GM12878 (cell line): ENCODE measurements around the gene PITPNM2. TPM values are rescaled to one million over a fixed set of nuclear protein-coding genes. Genes with fewer than 3 reads are reported as not detected.

Experiments used
- ATAC-seq: fragments of 200-7000 bp; cut with Tn5 transposase; 3 replicates; pipeline ENCODE4 v1.9.1; 2020; ENCODE audit warnings: mild to moderate bottlenecking, moderate library complexity
- BruUV-seq: library from RNA; stranded (reverse); fragments of 400-500 nt; replicated peaks from 2 replicates; lab custom pipeline; 2021; lab: Mats Ljungman, UMichigan
- CTCF ChIA-PET: fragments of 300-600 bp; sonication (Branson Sonifier 250); formaldehyde crosslinking; extraction: SDS; loops from one replicate; lab custom pipeline; 2021; ENCODE audit warnings: inconsistent platforms; lab: Yijun Ruan, JAX
- POLR2A ChIA-PET: fragments of 350-600 bp; formaldehyde crosslinking; extraction: SDS; loops from one replicate; lab custom pipeline; 2021; ENCODE audit warnings: inconsistent platforms; lab: Charles Lee
- RAD21 ChIA-PET: fragments of 300-600 bp; sonication (Branson Sonifier 250); formaldehyde crosslinking; loops from one replicate; lab custom pipeline; 2023; ENCODE audit warnings: antibody characterized with exemption; ENCODE audit not compliant: unreplicated experiment; lab: Charles Lee
- SMC1A ChIA-PET: fragments of 300-600 bp; sonication (Branson Sonifier 250); formaldehyde crosslinking; loops from one replicate; lab custom pipeline; 2023; ENCODE audit not compliant: unreplicated experiment, uncharacterized antibody; lab: Charles Lee
- DNase-seq: peaks from one replicate; pipeline ENCODE4 v3.0.0-alpha.2; 2011; ENCODE audit warnings: low read depth, low spot score
- FAIRE-seq: peaks from 3 replicates; lab custom pipeline; 2011; peaks lifted over from hg19 to GRCh38; lab: Jason Lieb, UNC
- H2AFZ ChIP-seq: 2 replicates; pipeline ENCODE4 v1.6.0; 2011; ENCODE audit warnings: low read depth, low read length, control low read depth; ENCODE audit not compliant: control insufficient read depth
- H3K27ac ChIP-seq: 2 replicates; pipeline ENCODE4 v1.5.1; 2011; ENCODE audit warnings: control low read depth; ENCODE audit not compliant: control insufficient read depth, insufficient read depth
- H3K27me3 ChIP-seq, 2 experiments: replicated peaks in 1 of 2; 2 replicates each; pipeline versions ENCODE4 v1.6.0 to v1.6.1; 2011; ENCODE audit warnings: low read length in 1 of 2; ENCODE audit not compliant: control insufficient read depth in 2 of 2, insufficient read depth in 2 of 2
- H3K36me3 ChIP-seq, 2 experiments: 2 replicates each; pipeline ENCODE4 v1.5.1; 2011; ENCODE audit warnings: low read length in 1 of 2; ENCODE audit not compliant: control insufficient read depth in 2 of 2, insufficient read depth in 2 of 2
- H3K4me1 ChIP-seq: 2 replicates; pipeline ENCODE4 v1.6.1; 2011; ENCODE audit warnings: mild to moderate bottlenecking, low read length, moderate library complexity, mixed read lengths; ENCODE audit not compliant: control insufficient read depth, insufficient read depth
- H3K4me2 ChIP-seq: 2 replicates; pipeline ENCODE4 v1.6.0; 2011; ENCODE audit warnings: control low read depth; ENCODE audit not compliant: control insufficient read depth, insufficient read depth
- H3K4me3 ChIP-seq: fragments of 200-600 bp; sonication (generic); 2 replicates; pipeline ENCODE4 v1.5.1; 2016
- H3K79me2 ChIP-seq: 2 replicates; pipeline ENCODE4 v1.6.0; 2011; ENCODE audit warnings: low read length; ENCODE audit not compliant: control insufficient read depth, insufficient read depth
- H3K9ac ChIP-seq: 2 replicates; pipeline ENCODE4 v1.8.0; 2011; ENCODE audit warnings: low read length, control low read depth, mixed read lengths; ENCODE audit not compliant: control insufficient read depth, insufficient read depth
- H3K9me3 ChIP-seq: replicated peaks from 3 replicates; pipeline ENCODE4 v1.5.1; 2011; ENCODE audit warnings: mild to moderate bottlenecking, low read length; ENCODE audit not compliant: control insufficient read depth, insufficient read depth
- H4K20me1 ChIP-seq: 2 replicates; pipeline ENCODE4 v1.6.0; 2011; ENCODE audit not compliant: control insufficient read depth, insufficient read depth
- ASH2L ChIP-seq: fragments of 300-600, 200-600 bp; sonication (generic); IDR thresholded peaks from 2 replicates; pipeline ENCODE4 v1.6.1; 2017; ENCODE audit warnings: low read depth, mild to moderate bottlenecking, borderline replicate concordance
- BHLHE40 ChIP-seq, 2 experiments: fragments of 450-650 bp in 1 of 2; IDR thresholded peaks; 2 replicates each; pipeline ENCODE4 v1.6.1; 2011 to 2017; ENCODE audit warnings: low read depth in 2 of 2, borderline replicate concordance in 1 of 2, improper control_type of control experiment in 1 of 2, low read length in 1 of 2, mild to moderate bottlenecking in 1 of 2
- CTCF ChIP-seq, 3 experiments: IDR thresholded peaks in 2 of 3; conservative IDR thresholded peaks in 1 of 3; 2 replicates each; pipeline ENCODE4 v1.5.1; 2011; ENCODE audit warnings: low read depth in 3 of 3, low read length in 3 of 3, mild to moderate bottlenecking in 3 of 3, control low read depth in 2 of 3, moderate library complexity in 2 of 3, inconsistent platforms in 1 of 3, mixed read lengths in 1 of 3; ENCODE audit not compliant: control insufficient read depth in 2 of 3, insufficient read depth in 1 of 3; ENCODE audit errors: extremely low read depth in 1 of 3
- EP300 ChIP-seq, 2 experiments: fragments of 150-350 bp in 1 of 2; IDR thresholded peaks; 2 replicates each; pipeline ENCODE4 v1.6.1; 2011 to 2012; ENCODE audit warnings: low read depth in 2 of 2, low read length in 2 of 2, borderline replicate concordance in 1 of 2, improper control_type of control experiment in 1 of 2, inconsistent platforms in 1 of 2; ENCODE audit not compliant: control insufficient read depth in 1 of 2
- FOXM1 ChIP-seq: IDR thresholded peaks from 2 replicates; pipeline ENCODE4 v1.6.1; 2012; ENCODE audit warnings: low read depth, mild to moderate bottlenecking, inconsistent platforms, low read length, moderate library complexity
- GATAD2B ChIP-seq: fragments of 450-650 bp; conservative IDR thresholded peaks from 2 replicates; pipeline ENCODE4 v1.6.1; 2017; ENCODE audit warnings: low read depth, mild to moderate bottlenecking, moderate library complexity
- IKZF2 ChIP-seq, 2 experiments: fragments of 450-650 bp; IDR thresholded peaks; 2 replicates each; pipeline ENCODE4 v1.6.1; 2017; ENCODE audit warnings: mild to moderate bottlenecking in 2 of 2, moderate library complexity in 2 of 2
- MEF2B ChIP-seq: fragments of 450-650 bp; IDR thresholded peaks from 2 replicates; pipeline ENCODE4 v1.6.1; 2018; ENCODE audit warnings: mild to moderate bottlenecking, moderate library complexity; ENCODE audit not compliant: partially characterized antibody, poor library complexity, severe bottlenecking
- MTA2 ChIP-seq: fragments of 450-650 bp; IDR thresholded peaks from 2 replicates; pipeline ENCODE4 v1.6.1; 2016; ENCODE audit warnings: low read depth, mild to moderate bottlenecking, moderate library complexity
- NR2C1 ChIP-seq: fragments of 450-650 bp; IDR thresholded peaks from 2 replicates; pipeline ENCODE4 v1.6.1; 2017; ENCODE audit warnings: antibody characterized with exemption, mild to moderate bottlenecking, moderate library complexity
- REST ChIP-seq: IDR thresholded peaks from 2 replicates; pipeline ENCODE4 v1.6.1; 2012; ENCODE audit warnings: mild to moderate bottlenecking, low read depth, low read length
- SMC3 ChIP-seq: IDR thresholded peaks from 2 replicates; pipeline ENCODE4 v1.6.1; 2011; ENCODE audit warnings: low read length, improper control_type of control experiment, borderline replicate concordance
- SP1 ChIP-seq: IDR thresholded peaks from one replicate; pipeline ENCODE4 v1.6.1; 2011; ENCODE audit warnings: low read depth, low read length
- SREBF1 ChIP-seq: IDR thresholded peaks from 2 replicates; pipeline ENCODE4 v1.6.1; 2012; ENCODE audit warnings: mild to moderate bottlenecking, low read length
- SUPT20H ChIP-seq: IDR thresholded peaks from 2 replicates; pipeline ENCODE4 v1.6.1; 2011; ENCODE audit warnings: low read depth, mild to moderate bottlenecking, low read length, moderate library complexity, borderline replicate concordance; ENCODE audit not compliant: control insufficient read depth
- WGBS: methylation state at CpG from one replicate; pipeline ENCODE4 v1.1.6; 2016; ENCODE audit warnings: low lambda C conversion rate; ENCODE audit not compliant: insufficient replicate concordance, insufficient coverage; ENCODE audit errors: missing lambda C conversion rate; 5-methylcytosine and 5-hydroxymethylcytosine counted together
- in situ Hi-C: fragments of 300-500 bp; cut with MboI; formaldehyde crosslinking; loops from 9 replicates; pipeline ENCODE4 v1.14.3; 2018; ENCODE audit warnings: mixed read lengths
- intact Hi-C: fragments of 100-400 bp; cut with micrococcal nuclease; formaldehyde crosslinking; loops from one replicate; pipeline ENCODE4 v1.14.2; 2022; ENCODE audit not compliant: unreplicated experiment
- polyA plus RNA-seq, 11 experiments: library from polyadenylated mRNA; depleted of rRNA in 4 of 11; unstranded in 6 of 11; stranded (reverse) in 5 of 11; fragments of >200 nt; fragmentation: Nextera tagmentation in 4 of 11; fragmentation: Illumina TruSeq in 1 of 11; extraction: Ambion mirVana in 4 of 11; extraction: Trizol in 1 of 11; gene quantifications; 1 replicate in 1 of 11; 2 replicates in 10 of 11; pipeline versions ENCODE4 v1.2.1 to v1.2.3, GENCODE V29; 2011 to 2016; ENCODE audit warnings: inconsistent platforms in 2 of 11, missing spikeins in 2 of 11, low read depth in 1 of 11
- total RNA-seq, 4 experiments: library from RNA; depleted of rRNA in 3 of 4; stranded (reverse); fragments of >200 nt in 3 of 4; fragmentation: Illumina TruSeq in 1 of 4; extraction: Trizol in 1 of 4; gene quantifications; 2 replicates each; pipeline versions ENCODE4 v1.2.1 to v1.2.3, GENCODE V29; 2013 to 2021
- TF ChIP-seq, protein P1 (sequence below): IDR thresholded peaks from 2 replicates; pipeline ENCODE4 v1.6.1; 2011; ENCODE audit warnings: borderline replicate concordance, low read depth, mild to moderate bottlenecking, moderate library complexity, low read length; ENCODE audit not compliant: insufficient read depth, poor library complexity, severe bottlenecking

The PITPNM2 gene
- total and polyA plus RNA-seq, 10 of the 15 experiments (the other 5 are each of a cell fraction or from before 2014, with no cell fraction given), result 0.03 to 1.0 (median 0.24) TPM; not detected in 1

DNA sequence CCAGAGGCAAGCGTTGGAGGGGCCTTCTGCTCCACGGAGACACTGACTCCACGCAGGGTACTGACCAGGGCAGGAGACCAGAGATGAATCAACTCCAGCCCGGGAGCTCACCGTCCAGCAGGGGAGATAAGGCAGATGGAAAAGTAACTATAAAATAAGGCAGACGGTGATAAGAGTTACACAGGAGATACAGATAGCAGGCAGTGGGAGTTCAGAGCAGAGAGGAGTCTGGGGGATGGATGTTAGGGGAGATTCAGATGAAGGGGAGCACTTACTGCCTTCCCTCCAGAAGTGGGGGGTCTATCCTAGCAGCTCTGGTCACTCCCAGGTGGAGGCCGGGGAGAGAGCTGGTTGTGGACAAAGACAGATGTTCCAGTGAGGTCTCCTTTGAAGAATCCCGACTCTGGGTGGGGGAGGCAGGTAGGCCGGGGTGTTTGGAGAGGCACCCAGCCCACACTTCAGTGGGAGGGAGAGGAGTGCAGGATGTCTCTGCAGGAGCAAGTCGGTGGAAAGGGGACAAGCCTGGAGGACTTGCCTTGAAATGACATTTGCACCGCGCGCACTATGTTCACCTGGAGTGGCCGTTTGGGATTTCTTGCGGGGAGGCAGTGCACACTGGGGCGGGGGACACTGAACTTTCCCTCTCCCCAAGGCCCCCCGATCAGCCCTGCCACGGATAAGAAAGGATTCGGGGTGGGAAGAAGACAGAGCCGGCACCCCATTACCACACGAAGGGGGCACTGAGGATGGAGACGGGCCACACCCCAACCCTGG, 1.2 kb downstream of the PITPNM2 start:
- Histone ChIP-seq H3K27ac (no peak overlapping the region), H3K4me1 (no peaks in the 10 kb centered on the region), H3K4me3 (no peak overlapping the region), H3K79me2 (no peaks in the 10 kb centered on the region), H3K36me3 (no peaks in the 10 kb centered on the region; a peak in 1 of 4 replicates), H3K27me3 (peaks cover 0 to 4% of the 10 kb centered on the region in 2 experiments; a peak in 1 of 4 replicates), H4K20me1 (no peaks in the 10 kb centered on the region), H3K4me2 (peak overlapping the region; percentile 77), H3K9me3 (no peaks in the 10 kb centered on the region), H3K9ac (no peak overlapping the region), H2AFZ (no peak overlapping the region)
- ChIA-PET CTCF (interaction anchor here (0.9 kb wide), 1 partner anchor 105 kb away, joined by 3 read pairs; no protein-coding TSS in a partner anchor), SMC1A (interaction anchor here (0.5 kb wide), 1 partner anchor 30 kb away, joined by 3 read pairs; no protein-coding TSS in a partner anchor), POLR2A (no interaction called here), RAD21 (no interaction called here)
- intact Hi-C loops (no loop called here), in situ Hi-C loops (no loop called here)
- ATAC-seq (no peak), FAIRE-seq (no peak), DNase-seq (no peak)
- WGBS, result 75% methylated on average over 22 of the region's 22 CpGs
- BruUV-seq, result no TSS peak
- no peak for TF ChIP-seq MTA2
- TF ChIP-seq MEF2B, result no peak
- TF ChIP-seq REST, result no peak
- TF ChIP-seq NR2C1, result no peak
- no peak for TF ChIP-seq ASH2L
- no peak for TF ChIP-seq SP1
- no peak for TF ChIP-seq BHLHE40 (IDR thresholded peaks at IDR 0.05; ENCODE audit: borderline replicate concordance in 1 of 2, low read depth in 2 of 2, low read length in 1 of 2)
- TF ChIP-seq CTCF (IDR thresholded peaks at IDR 0.05 in 2 of 3, conservative IDR thresholded peaks at IDR 0.05 in 1 of 3; ENCODE audit: control insufficient read depth in 2 of 3, extremely low read depth in 1 of 3, insufficient read depth in 1 of 3, low read depth in 3 of 3, low read length in 3 of 3), result no peak
- no peak for TF ChIP-seq SMC3
- TF ChIP-seq EP300 (IDR thresholded peaks at IDR 0.05; ENCODE audit: borderline replicate concordance in 1 of 2, control insufficient read depth in 1 of 2, low read depth in 2 of 2, low read length in 2 of 2), result no peak
- TF ChIP-seq, protein P1, sequence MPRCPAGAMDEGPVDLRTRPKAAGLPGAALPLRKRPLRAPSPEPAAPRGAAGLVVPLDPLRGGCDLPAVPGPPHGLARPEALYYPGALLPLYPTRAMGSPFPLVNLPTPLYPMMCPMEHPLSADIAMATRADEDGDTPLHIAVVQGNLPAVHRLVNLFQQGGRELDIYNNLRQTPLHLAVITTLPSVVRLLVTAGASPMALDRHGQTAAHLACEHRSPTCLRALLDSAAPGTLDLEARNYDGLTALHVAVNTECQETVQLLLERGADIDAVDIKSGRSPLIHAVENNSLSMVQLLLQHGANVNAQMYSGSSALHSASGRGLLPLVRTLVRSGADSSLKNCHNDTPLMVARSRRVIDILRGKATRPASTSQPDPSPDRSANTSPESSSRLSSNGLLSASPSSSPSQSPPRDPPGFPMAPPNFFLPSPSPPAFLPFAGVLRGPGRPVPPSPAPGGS, result no peak
- no peak for TF ChIP-seq GATAD2B
- no peak for TF ChIP-seq FOXM1
- TF ChIP-seq SREBF1, result no peak
- no peak for TF ChIP-seq IKZF2 (IDR thresholded peaks at IDR 0.05)
- TF ChIP-seq SUPT20H, result no peak
